CD4-positive, alpha-beta T cell treated with Interleukin-4 for 4 hours (primary cell): ENCODE results near the gene CEBPE.

Experiments
- DNase-seq: peaks from one replicate; pipeline ENCODE4 v3.0.0-alpha.2; 2020

Gene CEBPE

GRCh38 chr14:23118506-23119362 lies at the start of gene CEBPE:
CEBPE (minus strand) TSS chr14:23119255; CDS start chr14:23119091, 164 bp downstream.
- no peak for DNase-seq

- no peak for DNase-seq
These were observed 49.2 kb upstream of the CEBPE start for GRCh38 chr14:23168246-23168645.

DNA sequence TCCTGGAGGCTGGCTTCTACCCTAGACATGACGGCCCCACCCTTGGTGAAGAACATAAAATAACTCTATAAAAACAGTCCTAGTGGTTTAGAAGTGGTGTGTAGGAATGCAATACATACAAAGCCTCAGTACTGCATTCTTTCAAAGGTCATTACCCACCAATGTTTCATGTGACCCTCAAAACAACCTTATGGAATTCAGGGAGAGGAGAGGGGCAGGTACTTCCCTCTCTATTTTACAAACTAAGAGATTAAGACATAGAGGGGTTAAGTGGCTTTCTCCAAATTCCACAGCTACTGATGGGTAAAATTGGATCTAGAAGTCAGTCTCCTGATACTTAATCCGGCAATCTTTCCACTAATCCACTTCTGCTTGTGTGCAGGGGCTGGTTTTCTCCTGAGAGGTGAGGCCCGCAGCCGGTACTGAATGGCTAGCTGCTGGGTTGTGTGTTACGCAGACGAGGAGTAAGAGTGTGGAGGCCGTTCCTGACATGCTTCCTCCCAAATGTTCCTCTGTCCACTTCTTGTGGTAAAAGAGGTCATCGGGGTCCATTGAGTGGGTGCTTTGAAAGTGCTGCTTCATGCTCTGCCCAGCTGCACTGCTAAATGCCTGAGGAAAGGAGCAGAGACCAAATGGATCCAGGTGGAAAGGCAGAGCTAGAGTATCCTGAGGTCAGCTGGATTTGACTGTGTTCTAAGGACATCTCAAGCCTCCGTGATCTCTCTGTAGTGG lies 48.2 kb upstream of the CEBPE start:
- DNase-seq: no peak

GRCh38 chr14:23164949-23165348 lies 45.9 kb upstream of the CEBPE start:
- DNase-seq: no peak

GRCh38 chr14:23164250-23164649 lies 45.2 kb upstream of the CEBPE start:
- DNase-seq: no peak

DNA sequence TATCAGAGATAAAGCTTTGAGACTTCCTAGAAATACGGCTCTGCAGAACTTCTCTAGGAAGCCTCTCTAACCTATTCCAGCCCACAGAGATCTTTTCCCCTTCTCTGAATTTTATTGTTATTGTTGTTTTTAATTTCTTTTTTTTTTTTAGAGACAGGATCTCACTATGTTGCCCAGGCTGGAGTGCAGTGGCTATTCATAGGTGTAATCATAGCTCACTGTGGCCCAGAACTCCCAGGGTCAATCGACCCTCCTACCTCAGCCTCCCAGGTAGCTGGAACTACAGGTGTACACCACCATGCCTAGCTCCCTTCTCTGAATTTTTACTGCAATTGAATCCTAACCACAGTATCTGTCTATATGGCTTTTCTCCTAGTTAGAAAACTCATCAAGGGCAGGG lies 44.8 kb upstream of the CEBPE start:
- no peak for DNase-seq

- no peak for DNase-seq
These were observed 43.7 kb upstream of the CEBPE start for GRCh38 chr14:23162800-23163199.

DNA sequence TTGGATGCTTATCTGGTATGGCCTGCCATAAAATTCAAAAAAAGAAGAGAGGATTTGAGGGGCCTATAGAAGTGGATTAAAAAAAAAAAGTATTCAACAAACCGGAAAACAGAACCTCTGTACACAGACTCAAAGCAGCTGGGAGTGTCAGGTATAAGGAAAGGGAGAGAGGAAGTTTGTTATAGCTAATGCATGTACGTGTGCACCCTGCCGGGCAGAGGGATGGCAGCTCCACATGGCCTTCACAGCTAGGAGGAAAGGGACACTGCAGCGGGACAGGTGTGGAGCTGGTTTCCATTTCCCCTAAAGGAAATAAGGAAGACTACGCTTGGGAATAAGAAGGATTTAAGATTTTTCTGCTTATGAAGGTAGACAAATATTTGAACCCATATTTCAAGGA lies 43.0 kb upstream of the CEBPE start:
- DNase-seq: no peak

DNA sequence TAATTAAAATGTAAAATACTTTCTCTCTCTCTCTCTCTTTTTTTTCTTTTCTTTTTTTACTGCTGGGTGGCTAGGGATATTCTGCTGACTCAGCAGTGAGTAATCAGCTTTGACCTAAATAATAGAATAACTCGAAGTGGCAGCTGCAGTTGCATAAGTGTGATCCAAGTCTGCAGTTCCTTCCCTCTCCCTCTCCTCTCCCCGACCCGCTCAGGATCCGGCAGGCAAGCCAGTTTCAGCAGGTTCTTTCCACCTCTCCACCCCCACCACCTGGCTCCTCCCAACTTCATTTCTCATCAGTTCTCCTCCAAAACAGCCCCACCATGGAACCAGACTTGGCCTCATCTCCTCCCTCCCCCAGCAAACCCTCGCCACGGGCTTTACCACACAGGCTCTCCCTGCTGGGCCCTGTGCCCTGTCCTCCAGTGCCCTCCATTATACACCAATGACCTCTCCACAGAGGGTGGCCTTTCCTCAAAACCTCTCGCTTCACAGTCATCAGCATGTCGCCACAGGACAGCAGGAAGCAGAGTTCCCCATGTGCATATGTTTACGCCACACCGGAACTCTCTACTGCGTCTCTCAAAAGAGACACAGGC lies 42.0 kb upstream of the CEBPE start:
- no peak for DNase-seq

DNA sequence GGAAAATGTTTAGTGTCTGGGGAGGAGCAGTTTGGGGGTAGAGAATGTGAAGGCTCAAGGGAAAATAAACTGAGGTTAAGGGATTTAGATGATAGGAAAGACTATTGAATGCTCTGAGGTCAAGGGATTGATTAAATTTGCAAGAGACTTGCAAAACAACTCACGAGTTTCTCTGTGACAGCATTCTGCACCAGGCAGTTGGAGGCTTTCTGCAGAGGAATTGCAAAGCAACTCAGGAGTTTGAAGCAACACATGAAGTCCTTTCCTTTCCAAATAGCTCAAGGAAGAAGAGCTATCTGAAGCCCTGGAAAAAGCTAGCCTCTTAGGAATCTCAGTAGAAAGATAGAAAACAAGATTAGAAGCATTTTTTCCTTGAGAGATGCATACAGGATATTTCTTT lies 40.5 kb upstream of the CEBPE start:
- DNase-seq: no peak

- no peak for DNase-seq
These were observed 39.7 kb upstream of the CEBPE start for GRCh38 chr14:23158779-23159178.

GRCh38 chr14:23154964-23155587 lies 36.0 kb upstream of the CEBPE start:
- no peak for DNase-seq

GRCh38 chr14:23153851-23154796 lies 35.1 kb upstream of the CEBPE start:
- DNase-seq: no peak

DNA sequence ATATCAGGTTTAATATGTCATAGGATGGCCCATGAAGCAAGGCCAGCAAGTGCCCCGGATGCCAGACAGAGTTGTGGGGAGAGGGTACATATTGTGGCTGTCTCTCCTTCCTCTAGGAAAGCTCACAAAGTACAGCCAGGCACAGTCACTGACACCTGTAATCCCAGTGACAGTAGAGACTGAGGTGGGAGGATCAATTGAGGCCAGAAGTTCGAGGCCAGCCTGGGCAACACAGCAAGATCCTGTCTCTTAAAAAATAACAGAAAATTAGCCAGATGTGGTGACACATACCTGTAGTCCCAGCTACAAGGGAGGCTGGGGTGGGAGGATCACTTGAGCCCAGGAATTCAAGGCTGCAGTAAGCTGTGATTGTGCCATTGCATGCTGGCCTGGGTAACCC lies 32.3 kb upstream of the CEBPE start:
- DNase-seq: no peak

DNA sequence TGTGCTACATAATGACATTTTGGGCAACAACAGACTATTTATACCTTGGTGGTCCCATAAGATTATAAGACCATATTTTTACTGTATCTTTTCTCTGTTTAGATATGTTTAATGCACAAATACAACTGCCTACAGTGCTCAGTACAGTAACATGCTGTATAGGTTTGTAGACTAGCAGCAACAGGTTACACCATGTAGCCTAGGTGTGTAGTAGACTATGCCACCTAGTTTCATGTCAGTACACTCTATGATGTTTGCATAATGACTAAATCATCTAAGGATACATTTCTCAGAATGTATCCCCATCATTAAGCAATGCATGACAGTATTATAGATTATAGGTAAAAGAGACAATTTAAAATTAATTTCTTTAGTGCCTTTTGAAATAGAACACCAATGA lies 30.7 kb upstream of the CEBPE start:
- DNase-seq: no peak

GRCh38 chr14:23148591-23149249 lies 29.7 kb upstream of the CEBPE start:
- no peak for DNase-seq

- no peak for DNase-seq
These were observed 28.6 kb upstream of the CEBPE start for GRCh38 chr14:23147676-23148075.

- no peak for DNase-seq
These were observed 27.9 kb upstream of the CEBPE start for GRCh38 chr14:23146980-23147379.

DNA sequence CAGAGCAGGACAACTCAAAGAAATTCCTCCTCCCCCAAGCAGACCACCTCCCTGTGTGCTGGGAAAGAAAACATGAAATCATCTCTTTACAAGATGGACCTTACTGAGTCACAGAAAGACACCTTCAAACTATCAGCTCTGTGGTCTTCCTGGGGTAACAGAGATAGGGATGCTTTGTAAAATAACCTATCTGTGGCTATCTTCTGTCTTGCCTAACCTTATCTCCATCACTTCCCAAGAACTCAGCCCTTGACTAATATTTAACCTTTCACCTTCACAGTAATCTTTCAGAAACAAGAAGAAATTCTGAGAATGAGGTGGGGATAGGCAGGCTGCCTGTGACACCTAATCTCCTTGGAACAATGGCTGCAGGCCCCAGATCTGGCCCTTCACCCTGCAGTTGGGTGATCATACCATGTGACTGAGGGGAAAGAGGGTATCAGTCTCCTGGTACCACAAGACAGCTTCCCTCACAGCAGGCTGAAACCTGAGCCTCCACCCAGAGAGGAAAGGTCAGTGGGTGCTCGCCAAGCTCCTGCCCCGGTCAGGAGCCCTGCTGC lies 27.4 kb upstream of the CEBPE start:
- DNase-seq: no peak

DNA sequence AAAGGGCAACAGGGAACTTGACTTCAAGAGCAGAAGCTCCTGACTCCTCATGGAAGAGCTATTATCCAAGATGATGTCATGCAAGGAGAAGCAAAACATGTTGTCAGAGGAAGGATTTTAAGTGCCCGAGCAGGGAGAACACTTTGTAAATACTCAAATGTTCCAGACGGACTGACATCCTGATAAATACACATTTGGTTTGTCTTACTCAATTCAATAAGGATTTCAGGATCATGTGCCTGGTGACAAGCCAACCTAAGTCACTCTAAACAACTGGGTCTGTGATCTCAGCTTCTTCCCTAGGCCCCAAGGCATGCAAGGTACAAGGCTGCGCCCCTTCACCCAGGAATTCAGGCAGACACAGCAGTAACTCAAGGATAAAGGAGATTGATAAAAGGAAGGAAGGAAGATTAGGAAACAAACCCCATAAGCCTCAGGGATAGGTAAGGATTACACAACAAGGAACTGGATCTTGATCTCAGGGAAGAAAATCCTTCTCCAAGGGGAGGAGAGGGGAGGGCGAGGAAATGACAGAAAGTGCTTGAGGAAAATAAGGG lies 26.8 kb upstream of the CEBPE start:
- DNase-seq: no peak

- no peak for DNase-seq
These were observed 24.9 kb upstream of the CEBPE start for GRCh38 chr14:23143911-23144310.
